Measurements from ENCODE around the gene BAHD1. TPM values are rescaled to one million over a fixed set of nuclear protein-coding genes. Genes with fewer than 3 reads are reported as not detected.
A peak's percentile ranks its signal among the peaks of the same experiment; 100 is the strongest.

BAHD1 gene
- total and polyA plus RNA-seq, 2 experiments from 2014 or later = 11.2 to 40.1 TPM

DNA sequence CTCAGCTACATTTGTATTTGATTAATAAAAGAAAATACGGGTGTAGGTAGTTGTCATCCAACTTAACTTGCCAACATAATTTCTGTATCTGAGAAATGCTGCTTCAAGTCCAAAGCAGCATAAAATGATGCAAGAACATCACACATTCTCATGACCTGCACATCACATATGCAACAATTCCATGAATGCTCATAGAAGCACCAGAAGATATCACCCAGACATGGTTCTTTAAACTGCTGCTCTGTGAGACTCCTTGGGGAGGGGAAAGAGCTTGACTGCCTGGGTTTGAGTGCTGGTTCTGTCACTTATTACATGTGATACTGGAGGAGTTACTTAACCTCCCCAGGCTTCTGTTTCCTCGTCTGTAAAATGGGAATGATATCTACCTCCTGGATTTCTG, 69.4 kb downstream of the BAHD1 start:
- Mint-ChIP-seq H3K27ac (no peak overlapping the region), H3K4me1 (peaks cover 21% of the 10 kb centered on the region), H3K9me3 (no peaks in the 10 kb centered on the region; the same call in 2 of the 3 replicates), H3K27me3 (ENCODE audit: insufficient read depth, low read depth, poor library complexity) (peaks cover 26% of the 10 kb centered on the region), H3K4me3 (no peak overlapping the region; the same call in 2 of the 3 replicates), H3K36me3 (ENCODE audit: low read depth) (no peaks in the 10 kb centered on the region; the same call in 2 of the 3 replicates)
- Histone ChIP-seq H3K4me1 (ENCODE audit: insufficient read depth) (peaks cover 14% of the 10 kb centered on the region; the same call in 1 of the 2 replicates), H3K36me3 (ENCODE audit: insufficient read depth) (no peaks in the 10 kb centered on the region), H3K27ac (ENCODE audit: low read depth) (no peak overlapping the region), H3F3A (replicated peaks; ENCODE audit: low read depth) (peaks cover 5% of the 10 kb centered on the region), H3K27me3 (ENCODE audit: insufficient read depth) (peaks cover 49% of the 10 kb centered on the region), H3K4me2 (no peak overlapping the region), H3K9me2 (ENCODE audit: insufficient read depth) (no peaks in the 10 kb centered on the region), H3K79me2 (replicated peaks; ENCODE audit: insufficient read depth) (no peaks in the 10 kb centered on the region), H3K4me3 (no peak overlapping the region), H4K20me1 (replicated peaks; ENCODE audit: insufficient read depth) (no peaks in the 10 kb centered on the region), H2AFZ (no peak overlapping the region)
- DNase-seq (ENCODE audit: low spot score) = no peak
- TF ChIP-seq POLR2AphosphoS5 (IDR thresholded peaks at IDR 0.05; ENCODE audit: low read depth) (no peak), EZH2 (IDR thresholded peaks at IDR 0.05; ENCODE audit: low read depth, unreplicated experiment) (no peak), JUNB (IDR thresholded peaks at IDR 0.05; ENCODE audit: unreplicated experiment) (no peak), NANOG (IDR thresholded peaks at IDR 0.05; ENCODE audit: borderline replicate concordance) (no peak)
- TF ChIP-seq, protein P1, sequence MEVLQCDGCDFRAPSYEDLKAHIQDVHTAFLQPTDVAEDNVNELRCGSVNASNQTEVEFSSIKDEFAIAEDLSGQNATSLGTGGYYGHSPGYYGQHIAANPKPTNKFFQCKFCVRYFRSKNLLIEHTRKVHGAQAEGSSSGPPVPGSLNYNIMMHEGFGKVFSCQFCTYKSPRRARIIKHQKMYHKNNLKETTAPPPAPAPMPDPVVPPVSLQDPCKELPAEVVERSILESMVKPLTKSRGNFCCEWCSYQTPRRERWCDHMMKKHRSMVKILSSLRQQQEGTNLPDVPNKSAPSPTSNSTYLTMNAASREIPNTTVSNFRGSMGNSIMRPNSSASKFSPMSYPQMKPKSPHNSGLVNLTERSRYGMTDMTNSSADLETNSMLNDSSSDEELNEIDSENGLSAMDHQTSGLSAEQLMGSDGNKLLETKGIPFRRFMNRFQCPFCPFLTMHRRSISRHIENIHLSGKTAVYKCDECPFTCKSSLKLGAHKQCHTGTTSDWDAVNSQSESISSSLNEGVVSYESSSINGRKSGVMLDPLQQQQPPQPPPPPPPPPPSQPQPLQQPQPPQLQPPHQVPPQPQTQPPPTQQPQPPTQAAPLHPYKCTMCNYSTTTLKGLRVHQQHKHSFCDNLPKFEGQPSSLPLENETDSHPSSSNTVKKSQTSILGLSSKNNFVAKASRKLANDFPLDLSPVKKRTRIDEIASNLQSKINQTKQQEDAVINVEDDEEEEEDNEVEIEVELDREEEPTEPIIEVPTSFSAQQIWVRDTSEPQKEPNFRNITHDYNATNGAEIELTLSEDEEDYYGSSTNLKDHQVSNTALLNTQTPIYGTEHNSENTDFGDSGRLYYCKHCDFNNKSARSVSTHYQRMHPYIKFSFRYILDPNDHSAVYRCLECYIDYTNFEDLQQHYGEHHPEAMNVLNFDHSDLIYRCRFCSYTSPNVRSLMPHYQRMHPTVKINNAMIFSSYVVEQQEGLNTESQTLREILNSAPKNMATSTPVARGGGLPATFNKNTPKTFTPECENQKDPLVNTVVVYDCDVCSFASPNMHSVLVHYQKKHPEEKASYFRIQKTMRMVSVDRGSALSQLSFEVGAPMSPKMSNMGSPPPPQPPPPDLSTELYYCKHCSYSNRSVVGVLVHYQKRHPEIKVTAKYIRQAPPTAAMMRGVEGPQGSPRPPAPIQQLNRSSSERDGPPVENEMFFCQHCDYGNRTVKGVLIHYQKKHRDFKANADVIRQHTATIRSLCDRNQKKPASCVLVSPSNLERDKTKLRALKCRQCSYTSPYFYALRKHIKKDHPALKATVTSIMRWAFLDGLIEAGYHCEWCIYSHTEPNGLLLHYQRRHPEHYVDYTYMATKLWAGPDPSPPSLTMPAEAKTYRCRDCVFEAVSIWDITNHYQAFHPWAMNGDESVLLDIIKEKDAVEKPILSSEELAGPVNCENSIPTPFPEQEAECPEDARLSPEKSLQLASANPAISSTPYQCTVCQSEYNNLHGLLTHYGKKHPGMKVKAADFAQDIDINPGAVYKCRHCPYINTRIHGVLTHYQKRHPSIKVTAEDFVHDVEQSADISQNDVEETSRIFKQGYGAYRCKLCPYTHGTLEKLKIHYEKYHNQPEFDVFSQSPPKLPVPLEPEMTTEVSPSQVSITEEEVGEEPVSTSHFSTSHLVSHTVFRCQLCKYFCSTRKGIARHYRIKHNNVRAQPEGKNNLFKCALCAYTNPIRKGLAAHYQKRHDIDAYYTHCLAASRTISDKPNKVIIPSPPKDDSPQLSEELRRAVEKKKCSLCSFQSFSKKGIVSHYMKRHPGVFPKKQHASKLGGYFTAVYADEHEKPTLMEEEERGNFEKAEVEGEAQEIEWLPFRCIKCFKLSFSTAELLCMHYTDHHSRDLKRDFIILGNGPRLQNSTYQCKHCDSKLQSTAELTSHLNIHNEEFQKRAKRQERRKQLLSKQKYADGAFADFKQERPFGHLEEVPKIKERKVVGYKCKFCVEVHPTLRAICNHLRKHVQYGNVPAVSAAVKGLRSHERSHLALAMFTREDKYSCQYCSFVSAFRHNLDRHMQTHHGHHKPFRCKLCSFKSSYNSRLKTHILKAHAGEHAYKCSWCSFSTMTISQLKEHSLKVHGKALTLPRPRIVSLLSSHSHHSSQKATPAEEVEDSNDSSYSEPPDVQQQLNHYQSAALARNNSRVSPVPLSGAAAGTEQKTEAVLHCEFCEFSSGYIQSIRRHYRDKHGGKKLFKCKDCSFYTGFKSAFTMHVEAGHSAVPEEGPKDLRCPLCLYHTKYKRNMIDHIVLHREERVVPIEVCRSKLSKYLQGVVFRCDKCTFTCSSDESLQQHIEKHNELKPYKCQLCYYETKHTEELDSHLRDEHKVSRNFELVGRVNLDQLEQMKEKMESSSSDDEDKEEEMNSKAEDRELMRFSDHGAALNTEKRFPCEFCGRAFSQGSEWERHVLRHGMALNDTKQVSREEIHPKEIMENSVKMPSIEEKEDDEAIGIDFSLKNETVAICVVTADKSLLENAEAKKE (CRISPR knock-in tag; IDR thresholded peaks at IDR 0.05) = no peak
- ATAC-seq = no peak

DNA sequence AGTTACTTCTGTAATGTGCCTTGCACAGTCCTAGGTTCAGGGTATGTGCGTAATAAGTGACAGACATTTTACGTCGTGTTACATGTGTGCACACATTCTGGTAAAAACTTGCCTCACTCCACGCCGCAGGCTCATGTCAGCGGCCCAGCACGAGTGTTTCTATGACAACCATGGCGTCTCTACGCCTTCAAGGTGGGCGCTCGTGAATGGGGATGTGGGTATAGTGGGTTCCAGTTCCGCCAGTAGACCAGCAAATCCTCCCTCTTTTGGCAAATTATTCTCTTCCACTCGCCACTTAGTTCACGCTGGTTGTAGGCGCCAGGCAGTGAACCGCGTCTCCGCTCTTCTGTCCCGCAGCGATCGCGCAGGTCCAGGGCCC, 70.3 kb downstream of the BAHD1 start:
- Histone ChIP-seq H3F3A (replicated peaks; ENCODE audit: low read depth) (peaks cover 5% of the 10 kb centered on the region), H2AFZ (peak overlapping the region; percentile 97), H4K20me1 (replicated peaks; ENCODE audit: insufficient read depth) (no peaks in the 10 kb centered on the region), H3K27ac (ENCODE audit: low read depth) (no peak overlapping the region), H3K36me3 (ENCODE audit: insufficient read depth) (no peaks in the 10 kb centered on the region), H3K4me2 (peak overlapping the region; percentile 93), H3K9me2 (ENCODE audit: insufficient read depth) (no peaks in the 10 kb centered on the region), H3K27me3 (ENCODE audit: insufficient read depth) (peaks cover 49% of the 10 kb centered on the region), H3K4me1 (ENCODE audit: insufficient read depth) (peaks cover 14% of the 10 kb centered on the region; the same call in 1 of the 2 replicates), H3K79me2 (replicated peaks; ENCODE audit: insufficient read depth) (no peaks in the 10 kb centered on the region), H3K4me3 (peak overlapping the region; percentile 72)
- Mint-ChIP-seq H3K9me3 (no peaks in the 10 kb centered on the region; the same call in 2 of the 3 replicates), H3K4me3 (peak overlapping the region; percentile 72), H3K36me3 (ENCODE audit: low read depth) (no peaks in the 10 kb centered on the region; the same call in 2 of the 3 replicates), H3K4me1 (peaks cover 21% of the 10 kb centered on the region), H3K27me3 (ENCODE audit: insufficient read depth, low read depth, poor library complexity) (peaks cover 29% of the 10 kb centered on the region), H3K27ac (no peak overlapping the region)
- ATAC-seq (peak; percentile 2), DNase-seq (ENCODE audit: low spot score) (peak; percentile 32)
- no peak for TF ChIP-seq NANOG (IDR thresholded peaks at IDR 0.05; ENCODE audit: borderline replicate concordance)
- TF ChIP-seq, protein P2, sequence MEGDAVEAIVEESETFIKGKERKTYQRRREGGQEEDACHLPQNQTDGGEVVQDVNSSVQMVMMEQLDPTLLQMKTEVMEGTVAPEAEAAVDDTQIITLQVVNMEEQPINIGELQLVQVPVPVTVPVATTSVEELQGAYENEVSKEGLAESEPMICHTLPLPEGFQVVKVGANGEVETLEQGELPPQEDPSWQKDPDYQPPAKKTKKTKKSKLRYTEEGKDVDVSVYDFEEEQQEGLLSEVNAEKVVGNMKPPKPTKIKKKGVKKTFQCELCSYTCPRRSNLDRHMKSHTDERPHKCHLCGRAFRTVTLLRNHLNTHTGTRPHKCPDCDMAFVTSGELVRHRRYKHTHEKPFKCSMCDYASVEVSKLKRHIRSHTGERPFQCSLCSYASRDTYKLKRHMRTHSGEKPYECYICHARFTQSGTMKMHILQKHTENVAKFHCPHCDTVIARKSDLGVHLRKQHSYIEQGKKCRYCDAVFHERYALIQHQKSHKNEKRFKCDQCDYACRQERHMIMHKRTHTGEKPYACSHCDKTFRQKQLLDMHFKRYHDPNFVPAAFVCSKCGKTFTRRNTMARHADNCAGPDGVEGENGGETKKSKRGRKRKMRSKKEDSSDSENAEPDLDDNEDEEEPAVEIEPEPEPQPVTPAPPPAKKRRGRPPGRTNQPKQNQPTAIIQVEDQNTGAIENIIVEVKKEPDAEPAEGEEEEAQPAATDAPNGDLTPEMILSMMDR (conservative IDR thresholded peaks at IDR 0.05; ENCODE audit: low read depth in 2 of 2) = no peak

Data from GM23338 (cell line).